Effector memory CD8-positive, alpha-beta T cell (primary cell): ENCODE measurements around the gene TMEM255B.

ENCODE experiments used
- ATAC-seq: fragments of 150-1000 bp; cut with Tn5 transposase; replicated peaks from 2 replicates; pipeline ENCODE4 v1.10.0; 2021; ENCODE audit warnings: mild to moderate bottlenecking, moderate library complexity
- DNase-seq, 3 experiments: peaks; one replicate each; pipeline ENCODE4 v3.0.0; 2021
- H3K27ac Mint-ChIP-seq, 2 donors: one replicate each; pipeline ENCODE4 v1.8.0; 2022; ENCODE audit warnings: mild to moderate bottlenecking in 2 of 2, mixed read lengths in 2 of 2, moderate library complexity in 2 of 2
- H3K27me3 Mint-ChIP-seq, 2 donors: one replicate each; pipeline ENCODE4 v1.8.0; 2022; ENCODE audit warnings: mixed read lengths in 2 of 2
- H3K36me3 Mint-ChIP-seq: one replicate; pipeline ENCODE4 v1.8.0; 2022; ENCODE audit warnings: mild to moderate bottlenecking, moderate library complexity, mixed read lengths; ENCODE audit not compliant: insufficient read depth
- H3K4me1 Mint-ChIP-seq, 2 donors: one replicate each; pipeline ENCODE4 v1.8.0; 2022; ENCODE audit warnings: low read depth in 2 of 2, mixed read lengths in 2 of 2
- H3K4me3 Mint-ChIP-seq, 2 donors: one replicate each; pipeline ENCODE4 v1.8.0; 2022; ENCODE audit warnings: mild to moderate bottlenecking in 2 of 2, mixed read lengths in 2 of 2, moderate library complexity in 2 of 2
- H3K9me3 Mint-ChIP-seq, 2 donors: one replicate each; pipeline ENCODE4 v1.8.0; 2022; ENCODE audit warnings: mixed read lengths in 2 of 2

Gene TMEM255B

DNA sequence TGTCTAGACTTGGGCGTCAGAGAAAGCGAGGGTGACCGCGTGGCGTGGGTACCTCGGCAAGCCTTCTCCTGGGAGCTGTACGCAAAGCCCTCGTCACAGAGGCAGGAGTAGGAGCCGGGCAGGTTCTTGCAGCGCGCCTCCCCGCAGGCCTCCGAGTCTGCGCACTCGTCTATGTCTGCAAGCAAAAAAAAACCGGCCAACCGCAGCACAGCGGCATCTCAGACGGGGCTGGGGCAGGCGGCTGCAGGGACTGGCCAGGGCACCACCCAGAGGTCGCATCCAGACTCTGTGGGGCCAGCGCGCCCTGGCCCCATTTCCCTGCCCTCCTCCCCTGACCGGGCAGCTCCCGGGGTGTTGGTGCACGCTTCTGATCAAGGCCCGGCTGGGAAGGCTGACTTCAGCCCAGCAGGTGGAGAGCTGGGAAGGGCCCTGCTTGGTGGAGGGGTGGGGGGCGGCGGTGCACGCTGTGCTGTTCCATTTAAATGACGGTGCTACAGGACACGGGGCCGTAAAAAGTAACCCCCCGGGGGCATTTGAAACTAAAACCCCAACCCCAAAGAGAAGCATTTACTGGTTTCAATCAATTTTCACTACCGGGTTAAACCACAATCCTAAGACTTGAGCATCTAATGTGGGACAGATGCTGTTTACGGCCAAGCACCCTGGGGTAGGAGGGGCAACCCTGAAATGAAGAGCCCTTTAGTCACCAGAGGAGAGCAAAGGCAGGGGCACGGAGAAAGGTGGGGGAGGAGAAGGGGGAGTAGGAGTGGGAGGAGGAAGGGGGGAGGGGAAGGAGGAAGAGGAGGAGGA is 76.6 kb downstream of the TMEM255B start:
- DNase-seq, result no peak

GRCh38 chr13:113836768-113837559 is 77.9 kb downstream of the TMEM255B start:
- DNase-seq (no peak), ATAC-seq (no peak)
- H3K4me3 Mint-ChIP-seq, result no peak overlapping the region
- peaks cover 9 to 10% of the 10 kb centered on the region in 2 donors for H3K4me1 Mint-ChIP-seq
- peaks cover 0 to 9% of the 10 kb centered on the region in 2 donors for H3K27me3 Mint-ChIP-seq
- peaks cover 9% of the 10 kb centered on the region for H3K36me3 Mint-ChIP-seq
- H3K27ac Mint-ChIP-seq, result peak overlapping the region in 1 of 2 donors; percentile 79
- peaks cover 2 to 9% of the 10 kb centered on the region in 2 donors for H3K9me3 Mint-ChIP-seq

More for the DNA sequence above, 76.6 kb downstream of the TMEM255B start:
- H3K36me3 Mint-ChIP-seq, result peaks cover 6% of the 10 kb centered on the region
- no peak for ATAC-seq
- peaks cover 0 to 9% of the 10 kb centered on the region in 2 donors for H3K27me3 Mint-ChIP-seq
- no peak overlapping the region for H3K27ac Mint-ChIP-seq
- H3K9me3 Mint-ChIP-seq, result no peaks in the 10 kb centered on the region
- no peak overlapping the region for H3K4me3 Mint-ChIP-seq
- peaks cover 0 to 2% of the 10 kb centered on the region in 2 donors for H3K4me1 Mint-ChIP-seq

DNA sequence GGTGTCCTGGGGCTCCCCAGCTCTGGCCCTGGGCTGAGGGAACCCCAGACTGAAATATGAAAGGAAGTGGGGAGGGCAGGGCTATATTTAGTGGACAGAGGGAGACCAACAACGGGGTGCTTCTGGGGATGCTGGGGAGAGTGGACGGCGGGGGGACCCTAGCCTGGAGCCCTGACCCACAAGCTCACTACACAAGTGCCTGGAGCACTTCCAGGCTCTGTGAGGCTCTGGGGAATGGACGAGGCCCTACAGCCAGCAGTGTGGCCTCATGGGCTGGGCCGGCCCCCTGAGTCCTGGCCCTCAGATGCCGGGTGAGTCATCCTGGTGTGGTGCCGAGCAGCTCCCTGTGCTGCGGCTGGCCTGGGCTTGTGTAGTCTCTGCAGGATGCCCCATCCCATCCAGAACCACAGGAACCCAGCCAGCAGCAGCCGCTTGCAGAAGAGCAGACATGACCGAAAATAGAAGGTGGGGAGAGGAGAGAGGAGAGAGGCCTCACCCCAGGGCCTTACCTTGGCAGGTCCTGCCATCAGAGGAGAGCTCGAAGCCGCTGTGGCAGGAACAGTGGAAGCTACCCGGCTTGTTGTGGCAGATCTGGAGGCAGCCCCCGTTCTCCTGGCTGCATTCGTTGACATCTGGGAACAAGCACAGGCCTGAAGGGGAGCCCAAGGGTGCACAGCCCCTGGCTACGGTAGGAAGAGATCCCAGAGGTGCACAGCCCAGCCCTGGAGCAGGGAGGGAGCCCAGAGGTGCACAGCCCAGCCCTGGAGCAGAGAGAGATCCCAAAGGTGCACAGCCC is 78.7 kb downstream of the TMEM255B start:
- Mint-ChIP-seq H3K4me3 (no peak overlapping the region), H3K27me3 (peaks cover 0 to 9% of the 10 kb centered on the region in 2 donors), H3K36me3 (peaks cover 9% of the 10 kb centered on the region), H3K27ac (peak overlapping the region; percentile 14 to 79), H3K4me1 (peaks cover 13 to 14% of the 10 kb centered on the region in 2 donors), H3K9me3 (peaks cover 2 to 13% of the 10 kb centered on the region in 2 donors)
- no peak for ATAC-seq
- DNase-seq, result no peak

DNA sequence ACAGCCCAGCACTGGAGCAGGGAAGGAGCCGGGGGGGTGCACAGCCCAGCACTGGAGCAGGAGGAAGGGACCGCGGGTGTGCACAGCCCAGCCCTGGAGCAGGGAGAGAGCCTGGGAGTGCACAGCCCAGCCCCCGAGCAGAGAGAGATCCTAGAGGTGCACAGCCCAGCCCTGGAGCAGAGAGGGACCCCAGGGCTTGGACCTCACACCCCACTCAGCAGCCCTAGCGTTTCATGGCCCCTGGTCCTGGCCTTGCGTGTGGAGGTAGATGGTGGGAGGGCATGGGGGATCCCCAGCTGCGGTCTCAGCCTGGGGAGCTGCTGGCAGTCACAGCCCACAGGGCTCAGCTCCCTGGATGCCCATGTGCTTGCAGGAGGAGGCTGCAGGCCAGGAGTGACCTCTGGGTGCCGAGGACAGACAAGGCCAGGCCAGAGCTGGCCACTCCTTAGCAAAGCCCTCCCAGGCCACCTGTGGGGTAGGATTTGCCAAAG is 79.7 kb downstream of the TMEM255B start:
- ATAC-seq (no peak), DNase-seq (no peak)
- Mint-ChIP-seq H3K27me3 (peaks cover 0 to 9% of the 10 kb centered on the region in 2 donors), H3K4me3 (no peak overlapping the region), H3K27ac (no peak overlapping the region), H3K4me1 (peaks cover 13 to 14% of the 10 kb centered on the region in 2 donors), H3K36me3 (peaks cover 9% of the 10 kb centered on the region), H3K9me3 (peaks cover 2 to 13% of the 10 kb centered on the region in 2 donors)

- ATAC-seq (no peak), DNase-seq (no peak)
- no peak overlapping the region for H3K4me3 Mint-ChIP-seq
- peaks cover 2 to 13% of the 10 kb centered on the region in 2 donors for H3K9me3 Mint-ChIP-seq
- H3K27ac Mint-ChIP-seq, result no peak overlapping the region
- peaks cover 7% of the 10 kb centered on the region for H3K36me3 Mint-ChIP-seq
- H3K4me1 Mint-ChIP-seq, result peaks cover 18% of the 10 kb centered on the region in 2 donors
- H3K27me3 Mint-ChIP-seq, result peaks cover 0 to 9% of the 10 kb centered on the region in 2 donors
Measured at GRCh38 chr13:113839536-113840204, 80.6 kb downstream of the TMEM255B start.

DNA sequence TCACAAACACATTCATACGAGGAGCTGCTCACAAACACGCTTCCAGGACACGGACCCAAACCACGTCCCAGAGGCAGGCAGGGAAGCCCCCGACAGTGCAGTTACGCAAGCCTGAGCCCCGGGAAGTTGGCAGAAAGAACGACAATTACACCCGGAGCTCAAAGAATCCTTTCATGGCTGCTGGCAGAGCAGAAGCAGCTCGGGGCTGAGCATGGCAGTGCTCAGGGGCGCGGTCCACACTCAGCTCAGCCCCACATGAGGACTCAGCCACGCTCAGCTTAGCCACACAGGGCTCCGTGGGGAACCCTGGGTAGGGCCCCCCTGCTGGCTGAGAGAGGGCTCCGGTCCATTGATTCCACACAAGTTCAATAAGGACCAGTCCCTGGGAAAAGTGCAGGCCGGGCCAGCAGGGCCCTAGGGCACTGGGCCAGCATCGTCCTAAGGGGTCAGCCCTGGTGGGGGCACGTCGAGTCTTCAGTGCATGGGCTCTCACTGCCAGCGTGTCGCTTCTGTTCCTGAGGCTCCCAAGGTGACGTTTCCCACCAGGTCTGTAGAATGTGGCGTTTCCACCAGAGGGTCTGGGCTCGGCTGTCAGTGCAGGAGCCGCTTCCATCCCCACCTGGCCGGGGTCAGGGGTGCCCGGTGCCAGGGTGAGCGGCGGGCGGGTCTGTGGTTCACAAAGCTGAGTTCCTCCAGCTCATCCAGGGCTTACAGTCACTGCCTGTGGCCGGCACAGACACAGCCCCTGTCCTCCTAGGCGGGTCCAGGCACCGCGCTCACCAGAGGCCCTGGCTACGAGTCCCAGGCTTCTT is 81.7 kb downstream of the TMEM255B start:
- Mint-ChIP-seq H3K4me3 (peak overlapping the region in 1 of 2 donors; percentile 6), H3K36me3 (peaks cover 4% of the 10 kb centered on the region), H3K9me3 (peaks cover 2 to 13% of the 10 kb centered on the region in 2 donors), H3K27ac (peak overlapping the region in 1 of 2 donors; percentile 84), H3K4me1 (peaks cover 22 to 23% of the 10 kb centered on the region in 2 donors), H3K27me3 (peaks cover 0 to 9% of the 10 kb centered on the region in 2 donors)
- no peak for DNase-seq
- no peak for ATAC-seq

- DNase-seq (peak in 1 of 3 experiments; percentile 13), ATAC-seq (peak; percentile 73)
- Mint-ChIP-seq H3K4me1 (peaks cover 26 to 27% of the 10 kb centered on the region in 2 donors), H3K9me3 (peaks cover 2 to 13% of the 10 kb centered on the region in 2 donors), H3K36me3 (peaks cover 4% of the 10 kb centered on the region), H3K27ac (peak overlapping the region in 1 of 2 donors; percentile 84), H3K27me3 (peaks cover 0 to 9% of the 10 kb centered on the region in 2 donors), H3K4me3 (peak overlapping the region in 1 of 2 donors; percentile 6)
Measured at GRCh38 chr13:113841353-113841650, 82.3 kb downstream of the TMEM255B start.

DNA sequence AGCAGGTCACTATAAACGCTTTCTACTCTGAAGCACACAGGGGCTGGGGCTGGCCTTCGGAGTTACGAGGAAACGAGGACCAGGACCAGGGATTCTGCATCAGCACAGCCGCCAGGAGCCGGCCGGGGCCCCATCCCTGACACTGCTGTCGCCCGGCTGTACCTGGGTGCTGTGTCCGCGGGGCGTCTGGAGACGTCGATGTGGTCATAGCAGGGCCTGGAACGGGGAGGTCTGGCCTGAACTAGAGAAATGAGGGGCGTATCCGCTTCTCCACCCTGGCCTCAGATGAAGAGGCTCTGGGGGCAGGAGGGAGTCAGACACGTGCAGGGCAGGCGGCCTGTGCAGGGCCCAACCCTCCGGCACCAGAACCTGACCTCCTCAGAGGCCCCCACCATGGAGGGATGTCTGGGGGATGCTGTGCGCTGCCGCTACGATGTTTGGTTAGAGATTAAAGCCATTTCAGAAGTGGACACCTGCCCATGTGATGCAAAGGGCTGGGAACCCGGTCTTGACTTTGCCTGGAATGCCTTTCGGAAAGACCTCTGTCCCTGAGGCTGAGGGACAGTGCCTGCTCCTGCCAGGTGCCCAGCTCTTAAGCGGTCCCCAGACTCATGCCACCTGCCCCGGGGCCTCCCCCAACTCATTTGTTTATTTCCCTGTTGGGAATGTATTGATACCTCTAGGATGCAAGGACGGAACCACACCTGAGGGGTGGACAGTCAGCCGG is 83.5 kb downstream of the TMEM255B start:
- peaks cover 2 to 13% of the 10 kb centered on the region in 2 donors for H3K9me3 Mint-ChIP-seq
- peak overlapping the region in 1 of 2 donors; percentile 84 for H3K27ac Mint-ChIP-seq
- peaks cover 32 to 33% of the 10 kb centered on the region in 2 donors for H3K4me1 Mint-ChIP-seq
- DNase-seq (no peak), ATAC-seq (no peak)
- peaks cover 0 to 3% of the 10 kb centered on the region in 2 donors for H3K27me3 Mint-ChIP-seq
- peak overlapping the region in 1 of 2 donors; percentile 29 for H3K4me3 Mint-ChIP-seq
- H3K36me3 Mint-ChIP-seq, result peaks cover 4% of the 10 kb centered on the region

DNA sequence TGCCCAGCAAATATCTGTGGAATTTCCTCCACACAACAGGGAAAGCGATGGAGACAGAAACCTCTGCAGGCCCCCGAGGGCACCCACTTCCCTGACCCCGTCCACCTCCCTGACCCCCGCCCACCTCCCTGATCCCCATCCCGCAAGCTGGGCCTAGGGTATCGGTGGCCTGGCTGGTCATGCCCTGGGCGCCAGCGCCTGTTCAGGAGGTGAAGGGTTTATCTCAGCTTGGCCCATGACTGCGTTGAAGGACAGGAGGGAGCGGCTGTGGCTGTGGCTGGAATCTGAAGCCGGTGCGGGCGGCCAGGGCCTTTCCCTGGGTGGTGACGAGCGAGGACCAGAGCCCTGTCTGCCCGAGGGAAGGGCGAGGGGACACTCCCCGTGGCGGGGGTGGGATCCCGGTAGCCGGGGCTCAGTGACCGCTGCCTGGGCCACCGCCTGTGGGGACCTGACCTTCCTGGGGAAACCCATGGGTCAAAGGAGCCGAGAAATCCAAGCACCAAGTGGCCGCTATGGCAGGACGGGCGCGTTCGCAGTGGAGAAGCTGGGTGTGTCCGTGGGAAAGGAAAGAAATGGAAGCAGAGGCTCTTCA is 84.1 kb downstream of the TMEM255B start:
- no peak for DNase-seq
- Mint-ChIP-seq H3K36me3 (peaks cover 4% of the 10 kb centered on the region), H3K27me3 (no peaks in the 10 kb centered on the region), H3K4me1 (peaks cover 32 to 33% of the 10 kb centered on the region in 2 donors), H3K4me3 (peak overlapping the region in 1 of 2 donors; percentile 29), H3K27ac (no peak overlapping the region), H3K9me3 (peaks cover 2 to 13% of the 10 kb centered on the region in 2 donors)
- ATAC-seq, result no peak

DNA sequence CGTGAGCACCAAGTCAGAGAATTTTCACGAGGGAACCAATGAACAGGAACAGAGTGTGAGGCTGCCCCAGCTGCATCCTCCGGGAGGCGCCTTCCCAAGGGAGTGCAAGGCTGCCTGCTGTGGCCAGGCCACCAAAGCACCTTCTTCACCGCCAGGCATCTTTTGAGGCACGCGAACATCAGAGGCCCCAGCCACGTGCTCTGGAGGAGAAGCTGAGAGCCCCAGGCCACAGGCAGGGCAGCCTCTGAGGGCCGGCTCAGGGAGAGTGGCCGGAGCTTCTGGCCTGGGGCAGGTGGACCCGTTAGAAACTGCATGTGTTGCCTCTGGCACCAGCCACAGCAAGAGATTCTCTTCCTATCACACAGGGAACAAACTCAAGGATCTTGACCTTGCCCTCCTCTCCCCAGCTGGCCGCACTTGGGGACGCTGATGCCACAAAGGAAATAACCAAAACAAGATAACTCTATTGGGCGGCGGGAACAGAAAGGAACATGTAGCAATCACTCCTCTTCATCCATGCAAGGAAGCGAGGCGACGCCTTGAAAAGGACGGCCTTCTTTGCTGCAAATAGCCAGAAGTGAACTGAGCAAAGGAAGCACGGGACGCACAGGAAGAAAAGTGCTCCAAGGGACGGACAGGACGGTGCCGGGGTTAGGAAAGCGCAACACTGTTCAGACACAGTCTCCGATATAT is 85.0 kb downstream of the TMEM255B start:
- no peak overlapping the region for H3K27ac Mint-ChIP-seq
- peaks cover 4% of the 10 kb centered on the region for H3K36me3 Mint-ChIP-seq

GRCh38 chr13:113845055-113845454 is 86.0 kb downstream of the TMEM255B start:
- ATAC-seq (no peak), DNase-seq (no peak)
- peaks cover 32 to 35% of the 10 kb centered on the region in 2 donors for H3K4me1 Mint-ChIP-seq
- H3K27ac Mint-ChIP-seq, result no peak overlapping the region
- H3K9me3 Mint-ChIP-seq, result peaks cover 2 to 13% of the 10 kb centered on the region in 2 donors
- H3K36me3 Mint-ChIP-seq, result peaks cover 4% of the 10 kb centered on the region
- H3K27me3 Mint-ChIP-seq, result no peaks in the 10 kb centered on the region
- H3K4me3 Mint-ChIP-seq, result peak overlapping the region; percentile 68 to 76

More for the DNA sequence above, 85.0 kb downstream of the TMEM255B start:
- ATAC-seq (no peak), DNase-seq (no peak)
- Mint-ChIP-seq H3K4me3 (peak overlapping the region in 1 of 2 donors; percentile 39), H3K9me3 (peaks cover 2 to 13% of the 10 kb centered on the region in 2 donors), H3K4me1 (peaks cover 32 to 33% of the 10 kb centered on the region in 2 donors), H3K27me3 (no peaks in the 10 kb centered on the region)
